Lung (tissue), 12 donors: ENCODE data around the gene CIAO2B. TPM values are rescaled to one million over a fixed set of nuclear protein-coding genes. Genes with fewer than 3 reads are reported as not detected.

Experiments
- ATAC-seq: fragments of 200-7000 bp; cut with Tn5 transposase; one replicate; pipeline ENCODE4 v1.9.1; 2020; ENCODE audit warnings: moderate number of reproducible peaks; ENCODE audit not compliant: insufficient read depth, low FRiP score
- DNase-seq, 3 donors: peaks; one replicate each; pipeline ENCODE4 v3.0.0-alpha.2; 2013 to 2017
- H3K27ac ChIP-seq, 2 donors: one replicate each; pipeline ENCODE4 v1.5.1; 2013; ENCODE audit warnings: mild to moderate bottlenecking in 2 of 2, moderate library complexity in 2 of 2, control low read depth in 1 of 2, inconsistent platforms in 1 of 2, low read depth in 1 of 2, low read length in 1 of 2
- H3K27me3 ChIP-seq, 3 donors: one replicate each; pipeline ENCODE4 v1.5.1; 2013; ENCODE audit warnings: low read length in 2 of 3; ENCODE audit not compliant: control insufficient read depth in 3 of 3, insufficient read depth in 3 of 3
- H3K36me3 ChIP-seq, 4 donors: one replicate each; pipeline ENCODE4 v1.5.1; 2013; ENCODE audit warnings: low read length in 4 of 4, mild to moderate bottlenecking in 1 of 4, moderate library complexity in 1 of 4; ENCODE audit not compliant: control insufficient read depth in 4 of 4, insufficient read depth in 4 of 4
- H3K4me1 ChIP-seq, 5 donors: one replicate each; pipeline ENCODE4 v1.5.1; 2013; ENCODE audit warnings: low read length in 5 of 5, mild to moderate bottlenecking in 2 of 5, moderate library complexity in 1 of 5; ENCODE audit not compliant: control insufficient read depth in 5 of 5, insufficient read depth in 5 of 5
- H3K4me3 ChIP-seq: one replicate; pipeline ENCODE4 v1.5.1; 2013; ENCODE audit warnings: mild to moderate bottlenecking, control low read depth, moderate library complexity
- H3K9ac ChIP-seq, 2 donors: one replicate each; pipeline ENCODE4 v1.5.1; 2013; ENCODE audit warnings: low read length in 2 of 2, control low read depth in 1 of 2; ENCODE audit not compliant: insufficient read depth in 1 of 2
- H3K9me3 ChIP-seq, 4 donors: one replicate each; pipeline ENCODE4 v1.5.1; 2013; ENCODE audit warnings: low read length in 3 of 4, mild to moderate bottlenecking in 1 of 4, moderate library complexity in 1 of 4; ENCODE audit not compliant: control insufficient read depth in 4 of 4, insufficient read depth in 3 of 4
- WGBS, 2 donors: extraction: QIAGEN DNeasy Blood & Tissue Kit; methylation state at CpG; one replicate each; pipeline ENCODE4 v1.1.7; 2013; 5-methylcytosine and 5-hydroxymethylcytosine counted together
- polyA plus RNA-seq, 2 donors: library from polyadenylated mRNA; stranded (reverse); fragments of 200-250 nt; gene quantifications; one replicate each; pipeline ENCODE4 v1.2.1, GENCODE V29; 2013
- total RNA-seq, 2 donors: library from RNA; depleted of rRNA in 1 of 2; stranded (reverse); fragments of >200 nt in 1 of 2; gene quantifications; one replicate each; pipeline ENCODE4 v1.2.1, GENCODE V29; 2014 to 2021
- TF ChIP-seq, protein P1 (sequence below): IDR thresholded peaks from 2 replicates; pipeline ENCODE4 v1.5.1; 2012; ENCODE audit warnings: mild to moderate bottlenecking; ENCODE audit errors: control extremely low read depth, extremely low read depth
- donor health status: control.
- donor health status: control.
- donor health status: Bipolar disorder and iron deficiency.
- donor health status: healthy.
- donor health status: DM: yes; HTN: yes; CAD: no.

The CIAO2B gene
- total and polyA plus RNA-seq, 4 donors = 48.8 to 257 (median 159) TPM

DNA sequence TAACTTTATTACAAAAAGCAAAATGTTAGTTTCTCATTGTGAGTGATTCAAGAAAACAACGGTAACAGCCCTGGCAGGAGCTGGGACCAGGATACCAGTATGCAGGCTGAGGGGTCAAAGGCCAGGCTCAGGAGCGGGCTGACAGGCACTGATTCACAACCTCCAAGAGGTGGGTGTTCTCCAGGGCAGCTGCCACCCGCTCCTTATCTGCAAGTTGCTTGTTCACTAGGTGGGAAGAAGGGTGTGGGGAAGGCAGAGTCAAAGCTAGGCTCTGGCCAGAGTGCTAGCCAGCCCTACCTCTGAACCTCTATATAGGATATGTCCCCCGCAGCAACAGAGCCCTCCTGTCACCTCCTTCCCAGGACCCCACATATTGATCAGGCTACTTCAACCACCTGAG is 2.1 kb downstream of the CIAO2B start:
- no peak overlapping the region for H3K9ac ChIP-seq
- ATAC-seq (no peak), DNase-seq (no peak)
- TF ChIP-seq, protein P1, sequence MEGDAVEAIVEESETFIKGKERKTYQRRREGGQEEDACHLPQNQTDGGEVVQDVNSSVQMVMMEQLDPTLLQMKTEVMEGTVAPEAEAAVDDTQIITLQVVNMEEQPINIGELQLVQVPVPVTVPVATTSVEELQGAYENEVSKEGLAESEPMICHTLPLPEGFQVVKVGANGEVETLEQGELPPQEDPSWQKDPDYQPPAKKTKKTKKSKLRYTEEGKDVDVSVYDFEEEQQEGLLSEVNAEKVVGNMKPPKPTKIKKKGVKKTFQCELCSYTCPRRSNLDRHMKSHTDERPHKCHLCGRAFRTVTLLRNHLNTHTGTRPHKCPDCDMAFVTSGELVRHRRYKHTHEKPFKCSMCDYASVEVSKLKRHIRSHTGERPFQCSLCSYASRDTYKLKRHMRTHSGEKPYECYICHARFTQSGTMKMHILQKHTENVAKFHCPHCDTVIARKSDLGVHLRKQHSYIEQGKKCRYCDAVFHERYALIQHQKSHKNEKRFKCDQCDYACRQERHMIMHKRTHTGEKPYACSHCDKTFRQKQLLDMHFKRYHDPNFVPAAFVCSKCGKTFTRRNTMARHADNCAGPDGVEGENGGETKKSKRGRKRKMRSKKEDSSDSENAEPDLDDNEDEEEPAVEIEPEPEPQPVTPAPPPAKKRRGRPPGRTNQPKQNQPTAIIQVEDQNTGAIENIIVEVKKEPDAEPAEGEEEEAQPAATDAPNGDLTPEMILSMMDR = no peak
- no peaks in the 10 kb centered on the region for H3K27me3 ChIP-seq
- H3K4me1 ChIP-seq = peaks cover under 1 to 30% (median 16%) of the 10 kb centered on the region in 5 donors
- no peaks in the 10 kb centered on the region for H3K9me3 ChIP-seq
- no peak overlapping the region for H3K27ac ChIP-seq
- H3K36me3 ChIP-seq = peaks cover 0 to 15% (median 4%) of the 10 kb centered on the region in 4 donors
- WGBS, 2 donors = 93 to 98% methylated on average over 4 of the region's 4 CpGs
- no peak overlapping the region for H3K4me3 ChIP-seq

DNA sequence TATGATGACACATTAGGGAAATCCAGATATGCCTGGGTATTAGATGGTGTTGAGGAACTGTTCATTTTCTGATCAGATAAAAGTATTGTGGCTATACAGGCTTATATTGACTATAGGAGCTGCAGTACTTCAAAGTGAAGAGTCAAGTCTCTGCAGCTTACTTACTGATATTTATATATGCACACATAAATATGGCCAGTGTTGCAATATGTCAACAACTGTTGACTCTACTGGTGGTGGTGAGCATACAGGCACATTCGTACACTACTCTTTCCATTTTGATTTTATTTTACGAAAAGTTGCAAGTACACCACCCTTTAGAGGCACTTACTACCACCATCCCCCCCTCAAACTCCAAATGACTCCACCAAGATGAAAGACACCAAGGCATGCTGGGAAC is 2.5 kb downstream of the CIAO2B start:
- H3K9me3 ChIP-seq = no peaks in the 10 kb centered on the region
- H3K4me3 ChIP-seq = no peak overlapping the region
- peaks cover 0 to 15% (median 3%) of the 10 kb centered on the region in 4 donors for H3K36me3 ChIP-seq
- no peak overlapping the region for H3K27ac ChIP-seq
- H3K9ac ChIP-seq = no peak overlapping the region
- TF ChIP-seq, protein P1 = no peak
- ATAC-seq = no peak
- H3K4me1 ChIP-seq = peaks cover 0 to 30% (median 16%) of the 10 kb centered on the region in 5 donors
- WGBS, 2 donors = 86 to 91% methylated on average over 2 of the region's 2 CpGs
- no peaks in the 10 kb centered on the region for H3K27me3 ChIP-seq
- DNase-seq = no peak

DNA sequence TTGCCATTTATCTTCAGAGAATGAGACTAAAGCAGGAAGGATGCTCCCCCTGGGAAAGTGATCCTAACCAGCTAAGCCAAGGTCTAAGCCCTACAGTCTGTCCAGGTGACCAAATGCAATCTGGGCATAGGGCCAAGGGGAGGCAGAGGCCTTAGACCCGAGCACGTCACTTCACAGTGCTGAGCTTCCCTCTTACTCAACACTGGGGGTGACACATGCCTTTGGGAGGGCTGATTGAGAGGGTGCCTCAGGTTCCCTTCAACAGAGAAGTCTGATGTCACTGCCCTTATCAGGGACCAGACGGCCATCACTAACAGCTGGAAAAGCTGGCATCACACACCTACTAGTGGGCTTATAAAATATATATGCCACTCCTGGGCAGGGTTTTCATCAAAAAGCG is 4.0 kb downstream of the CIAO2B start:
- 51 to 61% methylated on average over 4 of the region's 4 CpGs for WGBS, 2 donors
- Histone ChIP-seq H3K36me3 (peaks cover 0 to 15% (median 3%) of the 10 kb centered on the region in 4 donors), H3K27me3 (peaks cover 0 to 9% (median 5%) of the 10 kb centered on the region in 3 donors), H3K27ac (peak overlapping the region; percentile 1 to 67), H3K9me3 (no peaks in the 10 kb centered on the region), H3K4me1 (peaks cover 0 to 24% (median 7%) of the 10 kb centered on the region in 5 donors), H3K4me3 (no peak overlapping the region), H3K9ac (no peak overlapping the region)
- no peak for ATAC-seq
- DNase-seq = no peak
- TF ChIP-seq, protein P1 = no peak

DNA sequence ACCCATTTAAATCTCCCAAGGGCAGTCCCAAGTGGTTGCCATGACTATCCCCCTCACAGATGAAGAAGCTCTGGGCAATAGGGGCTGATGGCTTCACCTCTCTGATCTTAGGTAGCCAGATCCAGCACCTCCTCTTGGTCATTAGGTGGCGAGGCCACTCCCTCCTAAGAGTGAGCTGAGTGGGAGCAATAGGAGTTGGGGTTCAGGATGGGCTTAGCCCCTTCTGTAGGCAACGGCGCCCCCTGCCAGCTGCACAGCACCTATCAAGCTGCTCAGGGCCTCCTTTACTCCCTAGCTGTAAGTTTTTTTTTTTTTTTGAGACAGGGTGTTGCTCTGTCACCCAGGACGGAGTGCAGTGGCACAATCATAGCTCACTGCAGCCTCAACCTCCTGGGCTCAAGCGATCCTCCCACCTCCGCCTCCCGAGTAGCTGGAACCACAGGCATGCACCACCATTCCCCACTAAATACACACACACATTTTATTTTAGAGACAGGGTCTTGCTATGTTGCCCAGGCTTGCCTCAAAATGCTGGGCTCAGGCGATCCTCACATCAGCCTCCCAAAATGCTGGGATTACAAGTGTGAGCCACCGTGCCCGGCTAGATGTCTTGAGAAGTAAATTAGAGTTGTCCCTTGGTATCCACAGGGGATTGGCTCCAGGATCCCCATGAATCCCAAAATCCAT is 5.4 kb downstream of the CIAO2B start:
- 81 to 86% methylated on average over 10 of the region's 10 CpGs for WGBS, 2 donors
- ATAC-seq = no peak
- Histone ChIP-seq H3K9ac (no peak overlapping the region), H3K27me3 (peaks cover 0 to 14% (median 13%) of the 10 kb centered on the region in 3 donors), H3K27ac (peak overlapping the region; percentile 58 to 90), H3K4me3 (no peak overlapping the region), H3K36me3 (peaks cover 0 to 11% (median 3%) of the 10 kb centered on the region in 4 donors), H3K4me1 (peaks cover 0 to 27% (median 7%) of the 10 kb centered on the region in 5 donors), H3K9me3 (no peaks in the 10 kb centered on the region)
- TF ChIP-seq, protein P1 = no peak
- peak in 2 of 3 donors; percentile 32 to 42 for DNase-seq
